ENCODE measurements around the gene MACROD2.

DNA sequence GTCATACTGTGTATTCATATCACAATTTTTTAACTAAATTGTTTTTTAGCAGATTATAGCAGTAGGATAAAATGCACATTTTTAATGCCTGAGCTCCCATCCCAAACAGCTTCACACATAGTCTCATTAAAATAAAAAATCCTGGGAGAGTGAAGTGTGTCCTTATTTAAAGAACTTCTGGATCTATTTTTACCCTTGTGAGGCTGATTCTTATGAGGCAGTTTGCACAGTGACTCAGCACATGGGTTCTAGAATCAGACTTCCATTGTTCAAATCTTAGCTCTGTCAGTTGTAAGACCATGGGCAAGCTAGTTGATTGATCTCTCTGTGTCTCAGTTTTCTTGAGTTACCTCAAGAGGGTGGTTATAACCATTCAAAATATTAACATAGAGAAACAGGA lies 72.3 kb downstream of the MACROD2 start:
- no peak for TF ChIP-seq SNAI2 (CRISPR knock-in tag; IDR thresholded peaks at IDR 0.05)
- no peak for TF ChIP-seq ZFP30 (CRISPR knock-in tag; IDR thresholded peaks at IDR 0.05)
- no peak for TF ChIP-seq RARB (CRISPR knock-in tag; IDR thresholded peaks at IDR 0.05)
- TF ChIP-seq, protein P1, sequence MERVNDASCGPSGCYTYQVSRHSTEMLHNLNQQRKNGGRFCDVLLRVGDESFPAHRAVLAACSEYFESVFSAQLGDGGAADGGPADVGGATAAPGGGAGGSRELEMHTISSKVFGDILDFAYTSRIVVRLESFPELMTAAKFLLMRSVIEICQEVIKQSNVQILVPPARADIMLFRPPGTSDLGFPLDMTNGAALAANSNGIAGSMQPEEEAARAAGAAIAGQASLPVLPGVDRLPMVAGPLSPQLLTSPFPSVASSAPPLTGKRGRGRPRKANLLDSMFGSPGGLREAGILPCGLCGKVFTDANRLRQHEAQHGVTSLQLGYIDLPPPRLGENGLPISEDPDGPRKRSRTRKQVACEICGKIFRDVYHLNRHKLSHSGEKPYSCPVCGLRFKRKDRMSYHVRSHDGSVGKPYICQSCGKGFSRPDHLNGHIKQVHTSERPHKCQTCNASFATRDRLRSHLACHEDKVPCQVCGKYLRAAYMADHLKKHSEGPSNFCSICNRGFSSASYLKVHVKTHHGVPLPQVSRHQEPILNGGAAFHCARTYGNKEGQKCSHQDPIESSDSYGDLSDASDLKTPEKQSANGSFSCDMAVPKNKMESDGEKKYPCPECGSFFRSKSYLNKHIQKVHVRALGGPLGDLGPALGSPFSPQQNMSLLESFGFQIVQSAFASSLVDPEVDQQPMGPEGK (CRISPR knock-in tag; IDR thresholded peaks at IDR 0.05; ENCODE audit: borderline replicate concordance) = no peak
- TF ChIP-seq, protein P2, sequence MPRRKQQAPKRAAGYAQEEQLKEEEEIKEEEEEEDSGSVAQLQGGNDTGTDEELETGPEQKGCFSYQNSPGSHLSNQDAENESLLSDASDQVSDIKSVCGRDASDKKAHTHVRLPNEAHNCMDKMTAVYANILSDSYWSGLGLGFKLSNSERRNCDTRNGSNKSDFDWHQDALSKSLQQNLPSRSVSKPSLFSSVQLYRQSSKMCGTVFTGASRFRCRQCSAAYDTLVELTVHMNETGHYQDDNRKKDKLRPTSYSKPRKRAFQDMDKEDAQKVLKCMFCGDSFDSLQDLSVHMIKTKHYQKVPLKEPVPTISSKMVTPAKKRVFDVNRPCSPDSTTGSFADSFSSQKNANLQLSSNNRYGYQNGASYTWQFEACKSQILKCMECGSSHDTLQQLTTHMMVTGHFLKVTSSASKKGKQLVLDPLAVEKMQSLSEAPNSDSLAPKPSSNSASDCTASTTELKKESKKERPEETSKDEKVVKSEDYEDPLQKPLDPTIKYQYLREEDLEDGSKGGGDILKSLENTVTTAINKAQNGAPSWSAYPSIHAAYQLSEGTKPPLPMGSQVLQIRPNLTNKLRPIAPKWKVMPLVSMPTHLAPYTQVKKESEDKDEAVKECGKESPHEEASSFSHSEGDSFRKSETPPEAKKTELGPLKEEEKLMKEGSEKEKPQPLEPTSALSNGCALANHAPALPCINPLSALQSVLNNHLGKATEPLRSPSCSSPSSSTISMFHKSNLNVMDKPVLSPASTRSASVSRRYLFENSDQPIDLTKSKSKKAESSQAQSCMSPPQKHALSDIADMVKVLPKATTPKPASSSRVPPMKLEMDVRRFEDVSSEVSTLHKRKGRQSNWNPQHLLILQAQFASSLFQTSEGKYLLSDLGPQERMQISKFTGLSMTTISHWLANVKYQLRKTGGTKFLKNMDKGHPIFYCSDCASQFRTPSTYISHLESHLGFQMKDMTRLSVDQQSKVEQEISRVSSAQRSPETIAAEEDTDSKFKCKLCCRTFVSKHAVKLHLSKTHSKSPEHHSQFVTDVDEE (CRISPR knock-in tag; IDR thresholded peaks at IDR 0.05) = no peak
- no peak for TF ChIP-seq BACH2 (CRISPR knock-in tag; IDR thresholded peaks at IDR 0.05; ENCODE audit: borderline replicate concordance)
- TF ChIP-seq ZNF70 (CRISPR knock-in tag; IDR thresholded peaks at IDR 0.05) = no peak
- TF ChIP-seq ESRRG (CRISPR knock-in tag; IDR thresholded peaks at IDR 0.05) = no peak
- TF ChIP-seq, protein P3, sequence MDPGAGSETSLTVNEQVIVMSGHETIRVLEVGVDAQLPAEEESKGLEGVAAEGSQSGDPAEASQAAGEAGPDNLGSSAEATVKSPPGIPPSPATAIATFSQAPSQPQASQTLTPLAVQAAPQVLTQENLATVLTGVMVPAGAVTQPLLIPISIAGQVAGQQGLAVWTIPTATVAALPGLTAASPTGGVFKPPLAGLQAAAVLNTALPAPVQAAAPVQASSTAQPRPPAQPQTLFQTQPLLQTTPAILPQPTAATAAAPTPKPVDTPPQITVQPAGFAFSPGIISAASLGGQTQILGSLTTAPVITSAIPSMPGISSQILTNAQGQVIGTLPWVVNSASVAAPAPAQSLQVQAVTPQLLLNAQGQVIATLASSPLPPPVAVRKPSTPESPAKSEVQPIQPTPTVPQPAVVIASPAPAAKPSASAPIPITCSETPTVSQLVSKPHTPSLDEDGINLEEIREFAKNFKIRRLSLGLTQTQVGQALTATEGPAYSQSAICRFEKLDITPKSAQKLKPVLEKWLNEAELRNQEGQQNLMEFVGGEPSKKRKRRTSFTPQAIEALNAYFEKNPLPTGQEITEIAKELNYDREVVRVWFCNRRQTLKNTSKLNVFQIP (CRISPR knock-in tag; IDR thresholded peaks at IDR 0.05; ENCODE audit: borderline replicate concordance, low read depth) = no peak
- TF ChIP-seq ZFP3 (CRISPR knock-in tag; IDR thresholded peaks at IDR 0.05) = no peak
